Measurements from ENCODE around the gene CILP. TPM values are rescaled to one million over a fixed set of nuclear protein-coding genes. Genes with fewer than 3 reads are reported as not detected.
A peak's percentile ranks its signal among the peaks of the same experiment; 100 is the strongest.

The CILP gene
- total RNA-seq, 1 experiment from 2014 or later: not detected

GRCh38 chr15:65184868-65185717 lies 26.2 kb downstream of the CILP start, which contains the start of gene CLPX:
Gene CLPX, minus strand, starts transcription at chr15:65185342. Its CDS starts 189 bp downstream, at chr15:65185153.
- H3K4me2 ChIP-seq (ENCODE audit: low read length): peak within 1 kb of the TSS; percentile 72
- intact Hi-C loops (cut with micrococcal nuclease): loop anchor here (5.0 kb wide), 2 partner anchors 153 to 217 kb away; no protein-coding TSS in a partner anchor
- no peaks in the 10 kb centered on the region for H3K27me3 ChIP-seq (ENCODE audit: insufficient read depth, low read length)
- DNase-seq (ENCODE audit: low read depth, low spot score): peak; percentile 92
- H3K4me1 ChIP-seq (ENCODE audit: control insufficient read depth in 1 of 2, insufficient read depth in 2 of 2, low read length in 2 of 2): peaks cover 15 to 26% of the 10 kb centered on the region in 2 experiments
- ChIA-PET CTCF (interaction anchor here (0.6 to 2.3 kb wide), 6 partner anchors 113 to 684 kb away, joined by 3 to 7 read pairs (median 6); partner anchors contain the start of gene RNU5B-1), POLR2A (interaction anchor here (0.6 to 5.2 kb wide), 27 partner anchors 10 to 809 kb away, joined by 3 to 72 read pairs (median 4); partner anchors contain the start of genes PARP16, PDCD7 and RNU5B-1), RAD21 (ENCODE audit: low non-redundant PET in 1 of 2, low total read pairs in 2 of 2, uncharacterized antibody in 2 of 2, unreplicated experiment in 2 of 2) (interaction anchor here (0.5 to 0.9 kb wide), 5 partner anchors 25 to 337 kb away, joined by 3 to 5 read pairs (median 3); partner anchors contain the start of gene RNU5B-1 (in 1 of the 2))
- ATAC-seq: peak; percentile 88
- TF ChIP-seq POLR2AphosphoS5 (IDR thresholded peaks at IDR 0.05; ENCODE audit: low read depth, low read length): peak; percentile 65
- TF ChIP-seq FOSL1 (IDR thresholded peaks at IDR 0.05; ENCODE audit: low read depth): no peak
- no peak; the same call in 1 of the 2 replicates for TF ChIP-seq SIN3A (IDR thresholded peaks at IDR 0.05; ENCODE audit: low read depth)
- TF ChIP-seq EZH2phosphoT487 (IDR thresholded peaks at IDR 0.05; ENCODE audit: borderline replicate concordance): no peak
- peak; percentile 99 for TF ChIP-seq ZFX (IDR thresholded peaks at IDR 0.05)
- peak; percentile 98 for TF ChIP-seq EGR1 (IDR thresholded peaks at IDR 0.05; ENCODE audit: low read depth)
- peak; percentile 57; the same call in 1 of the 2 replicates for TF ChIP-seq MAX (IDR thresholded peaks at IDR 0.05)
- TF ChIP-seq YY1 (IDR thresholded peaks at IDR 0.05; ENCODE audit: extremely low read depth, insufficient replicate concordance, low read depth, low read length): peak; percentile 45
- peak; percentile 78; the same call in 1 of the 2 replicates for TF ChIP-seq ELF1 (IDR thresholded peaks at IDR 0.05; ENCODE audit: borderline replicate concordance, low read depth)
- TF ChIP-seq POLR2A (IDR thresholded peaks at IDR 0.05; ENCODE audit: borderline replicate concordance, extremely low read depth, insufficient read depth, insufficient read length): peak; percentile 24
- TF ChIP-seq REST (IDR thresholded peaks at IDR 0.05; ENCODE audit: low read depth): no peak
- TF ChIP-seq ZNF274 (IDR thresholded peaks at IDR 0.05; ENCODE audit: low read depth, low read length): no peak
- TF ChIP-seq EZH2 (IDR thresholded peaks at IDR 0.05): no peak
- peak; percentile 58; the same call in 1 of the 2 replicates for TF ChIP-seq SP1 (IDR thresholded peaks at IDR 0.05; ENCODE audit: low read depth)
- TF ChIP-seq TCF7L2 (IDR thresholded peaks at IDR 0.05; ENCODE audit: borderline replicate concordance, extremely low read depth, insufficient read depth, insufficient read length): peak; percentile 96
- TF ChIP-seq ZBTB33 (IDR thresholded peaks at IDR 0.05; ENCODE audit: extremely low read depth, insufficient replicate concordance, low read length): peak; percentile 44
- peaks cover 48% of the 10 kb centered on the region for H3K79me2 ChIP-seq (ENCODE audit: insufficient read depth, low read length)
- 0 out of 4 replicates have a peak, but pooled peaks cover 1 to 4% of the 10 kb centered on the region in 2 experiments for H3K36me3 ChIP-seq (ENCODE audit: control insufficient read depth in 1 of 2, insufficient read depth in 2 of 2, low read length in 2 of 2)
- H2AFZ ChIP-seq (ENCODE audit: low read depth, low read length, poor library complexity, severe bottlenecking): peak within 1 kb of the TSS; percentile 28
- H3K9me2 ChIP-seq (ENCODE audit: insufficient read depth): no peaks in the 10 kb centered on the region
- H3K27ac ChIP-seq (ENCODE audit: low read depth, low read length): peak within 1 kb of the TSS; percentile 84
- peak within 1 kb of the TSS; percentile 89 for H3K9ac ChIP-seq (ENCODE audit: low read length)
- peak within 1 kb of the TSS; percentile 88 to 94 for H3K4me3 ChIP-seq (replicated peaks in 1 of 2; ENCODE audit: low read depth in 1 of 2, low read length in 2 of 2)
- no peaks in the 10 kb centered on the region for H4K20me1 ChIP-seq (ENCODE audit: insufficient read depth)
- H3K9me3 ChIP-seq (ENCODE audit: control insufficient read depth in 1 of 2, insufficient read depth in 1 of 2, low read depth in 1 of 2, low read length in 2 of 2): no peaks in the 10 kb centered on the region
- no TSS peak for BruUV-seq (replicated peaks)
